Neural cell (in vitro differentiated cells): ENCODE measurements around the gene RABGGTA. TPM values are rescaled to one million over a fixed set of nuclear protein-coding genes. Genes with fewer than 3 reads are reported as not detected.
"Not testable (repeated sequence)": the region's sequence is repeated elsewhere in the genome, so short reads cannot be mapped to it uniquely, and the experiment has no call there.

ENCODE experiments used
- H2AFZ ChIP-seq: fragments of 200-600, 300-800 bp; sonication (generic), shearing (Covaris generic); 2 replicates; pipeline ENCODE4 v1.6.0; 2014; ENCODE audit warnings: low read depth, mild to moderate bottlenecking, antibody characterized with exemption, low read length, moderate library complexity
- H3F3A ChIP-seq: fragments of 200-600 bp; shearing (Covaris generic); 2 replicates; pipeline ENCODE4 v1.6.1; 2016; ENCODE audit warnings: mild to moderate bottlenecking, moderate library complexity, mixed read lengths, antibody characterized with exemption, low read length; ENCODE audit not compliant: insufficient read depth, poor library complexity, severe bottlenecking
- H3K27ac ChIP-seq: fragments of 200-600, 300-800 bp; sonication (generic), shearing (Covaris generic); 2 replicates; pipeline ENCODE4 v1.5.1; 2014; ENCODE audit warnings: mild to moderate bottlenecking, low read length, moderate library complexity
- H3K27me3 ChIP-seq: fragments of 300-800, 200-600 bp; sonication (generic), shearing (Covaris generic); 2 replicates; pipeline ENCODE4 v1.6.0; 2014; ENCODE audit warnings: mild to moderate bottlenecking, low read depth, low read length, moderate library complexity; ENCODE audit not compliant: insufficient read depth
- H3K36me3 ChIP-seq: fragments of 300-800, 200-600 bp; sonication (generic), shearing (Covaris generic); 2 replicates; pipeline ENCODE4 v1.5.1; 2014; ENCODE audit warnings: mild to moderate bottlenecking, antibody characterized with exemption, low read length, moderate library complexity; ENCODE audit not compliant: insufficient read depth
- H3K4me2 ChIP-seq: fragments of 300-800, 200-600 bp; sonication (generic), shearing (Covaris generic); 2 replicates; pipeline ENCODE4 v1.6.0; 2014; ENCODE audit warnings: mild to moderate bottlenecking, low read length
- H3K4me3 ChIP-seq: fragments of 300-800, 200-600 bp; sonication (generic), shearing (Covaris generic); 2 replicates; pipeline ENCODE4 v1.5.1; 2014; ENCODE audit warnings: mild to moderate bottlenecking, low read length, moderate library complexity
- H3K79me2 ChIP-seq: fragments of 200-600 bp; shearing (Covaris generic); replicated peaks from 2 replicates; pipeline ENCODE4 v1.6.0; 2014; ENCODE audit warnings: mild to moderate bottlenecking, low read length, moderate library complexity; ENCODE audit not compliant: insufficient read depth
- H3K9ac ChIP-seq: fragments of 300-800, 200-600 bp; sonication (generic), shearing (Covaris generic); 2 replicates; pipeline ENCODE4 v1.6.1; 2016; ENCODE audit warnings: mild to moderate bottlenecking, low read length, mixed read lengths
- H3K9me2 ChIP-seq: fragments of 200-600 bp; shearing (Covaris generic); 2 replicates; pipeline ENCODE4 v1.6.1; 2016; ENCODE audit warnings: mild to moderate bottlenecking, low read length, mixed read lengths; ENCODE audit not compliant: insufficient read depth
- H3K9me3 ChIP-seq: fragments of 200-600, 300-800 bp; sonication (generic), shearing (Covaris generic); 2 replicates; pipeline ENCODE4 v1.6.1; 2016; ENCODE audit warnings: mild to moderate bottlenecking, mixed run types, low read length, moderate library complexity, mixed read lengths
- H4K20me1 ChIP-seq: fragments of 200-600 bp; shearing (Covaris generic); 2 replicates; pipeline ENCODE4 v1.6.1; 2016; ENCODE audit warnings: mild to moderate bottlenecking, mixed run types; ENCODE audit not compliant: insufficient read depth
- EP300 ChIP-seq: fragments of 450-650 bp; conservative IDR thresholded peaks from 2 replicates; pipeline ENCODE4 v1.6.1; 2014; ENCODE audit warnings: antibody characterized with exemption, mild to moderate bottlenecking, moderate library complexity; ENCODE audit not compliant: poor library complexity, severe bottlenecking
- EZH2 ChIP-seq: fragments of 200-600, 300-800 bp; shearing (Covaris generic), sonication (generic); IDR thresholded peaks from 2 replicates; pipeline ENCODE4 v1.6.1; 2014; ENCODE audit warnings: antibody characterized with exemption, low read length, borderline replicate concordance, mild to moderate bottlenecking; ENCODE audit not compliant: insufficient read depth, poor library complexity, severe bottlenecking
- MXI1 ChIP-seq: fragments of 450-650 bp; conservative IDR thresholded peaks from 2 replicates; pipeline ENCODE4 v1.6.1; 2014; ENCODE audit warnings: antibody characterized with exemption, mild to moderate bottlenecking; ENCODE audit not compliant: poor library complexity, severe bottlenecking
- POLR2AphosphoS5 ChIP-seq: IDR thresholded peaks from 2 replicates; pipeline ENCODE4 v1.6.1; 2012
- RAD21 ChIP-seq: fragments of 450-650 bp; conservative IDR thresholded peaks from 2 replicates; pipeline ENCODE4 v1.6.1; 2014; ENCODE audit warnings: antibody characterized with exemption, mild to moderate bottlenecking, moderate library complexity
- SMC3 ChIP-seq: fragments of 450-650 bp; conservative IDR thresholded peaks from 2 replicates; pipeline ENCODE4 v1.6.1; 2014; ENCODE audit warnings: antibody characterized with exemption, mild to moderate bottlenecking, moderate library complexity; ENCODE audit not compliant: poor library complexity
- TAF1 ChIP-seq: IDR thresholded peaks from 2 replicates; pipeline ENCODE4 v1.6.1; 2012; ENCODE audit warnings: low read depth
- polyA plus RNA-seq: library from polyadenylated mRNA; depleted of rRNA; stranded (reverse); fragments of >200 nt; gene quantifications from 2 replicates; pipeline ENCODE4 v1.2.3, GENCODE V29; 2014
- TF ChIP-seq, protein P1 (sequence below): fragments of 450-650 bp; IDR thresholded peaks from 2 replicates; pipeline ENCODE4 v1.5.1; 2014; ENCODE audit warnings: antibody characterized with exemption, mild to moderate bottlenecking, moderate library complexity; ENCODE audit not compliant: poor library complexity, severe bottlenecking
- TF ChIP-seq, protein P2 (sequence below): IDR thresholded peaks from 2 replicates; pipeline ENCODE4 v1.6.1; 2012; ENCODE audit warnings: borderline replicate concordance

The RABGGTA gene
- polyA plus RNA-seq, 1 donor from 2014 or later: 33.2 TPM

DNA sequence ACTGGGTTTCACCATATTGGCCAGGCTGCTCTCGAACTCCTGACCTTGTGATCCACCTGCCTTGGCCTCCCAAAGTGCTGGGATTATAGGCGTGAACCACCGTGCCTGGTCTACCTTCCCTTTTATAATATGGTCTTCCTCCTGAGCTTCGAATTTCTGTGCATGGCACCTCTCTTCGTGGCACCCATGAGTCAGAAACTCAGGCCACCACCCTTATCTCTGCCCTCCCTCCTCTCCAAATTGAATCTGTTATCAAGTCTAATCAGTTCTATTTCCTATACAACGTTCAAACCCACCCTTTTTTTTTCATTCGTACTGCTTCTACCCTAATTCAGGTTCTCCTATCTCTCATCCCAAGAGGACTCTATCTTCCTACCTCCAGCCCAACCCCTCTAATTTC lies 24.0 kb downstream of the RABGGTA start:
- Histone ChIP-seq H3K4me3 (no peak overlapping the region), H3K27ac (no peak overlapping the region), H3K9me2 (no peaks in the 10 kb centered on the region), H3K9ac (no peak overlapping the region), H4K20me1 (no peaks in the 10 kb centered on the region), H3K9me3 (no peaks in the 10 kb centered on the region), H2AFZ (no peak overlapping the region), H3K4me2 (no peak overlapping the region), H3F3A (peaks cover 5% of the 10 kb centered on the region), H3K79me2 (no peaks in the 10 kb centered on the region), H3K27me3 (no peaks in the 10 kb centered on the region), H3K36me3 (no peaks in the 10 kb centered on the region)
- TF ChIP-seq MXI1: no peak
- no peak for TF ChIP-seq EP300
- TF ChIP-seq EZH2: no peak
- no peak for TF ChIP-seq POLR2AphosphoS5
- no peak for TF ChIP-seq RAD21
- no peak for TF ChIP-seq SMC3
- TF ChIP-seq TAF1: no peak
- TF ChIP-seq, protein P1, sequence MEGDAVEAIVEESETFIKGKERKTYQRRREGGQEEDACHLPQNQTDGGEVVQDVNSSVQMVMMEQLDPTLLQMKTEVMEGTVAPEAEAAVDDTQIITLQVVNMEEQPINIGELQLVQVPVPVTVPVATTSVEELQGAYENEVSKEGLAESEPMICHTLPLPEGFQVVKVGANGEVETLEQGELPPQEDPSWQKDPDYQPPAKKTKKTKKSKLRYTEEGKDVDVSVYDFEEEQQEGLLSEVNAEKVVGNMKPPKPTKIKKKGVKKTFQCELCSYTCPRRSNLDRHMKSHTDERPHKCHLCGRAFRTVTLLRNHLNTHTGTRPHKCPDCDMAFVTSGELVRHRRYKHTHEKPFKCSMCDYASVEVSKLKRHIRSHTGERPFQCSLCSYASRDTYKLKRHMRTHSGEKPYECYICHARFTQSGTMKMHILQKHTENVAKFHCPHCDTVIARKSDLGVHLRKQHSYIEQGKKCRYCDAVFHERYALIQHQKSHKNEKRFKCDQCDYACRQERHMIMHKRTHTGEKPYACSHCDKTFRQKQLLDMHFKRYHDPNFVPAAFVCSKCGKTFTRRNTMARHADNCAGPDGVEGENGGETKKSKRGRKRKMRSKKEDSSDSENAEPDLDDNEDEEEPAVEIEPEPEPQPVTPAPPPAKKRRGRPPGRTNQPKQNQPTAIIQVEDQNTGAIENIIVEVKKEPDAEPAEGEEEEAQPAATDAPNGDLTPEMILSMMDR: no peak
- TF ChIP-seq, protein P2, sequence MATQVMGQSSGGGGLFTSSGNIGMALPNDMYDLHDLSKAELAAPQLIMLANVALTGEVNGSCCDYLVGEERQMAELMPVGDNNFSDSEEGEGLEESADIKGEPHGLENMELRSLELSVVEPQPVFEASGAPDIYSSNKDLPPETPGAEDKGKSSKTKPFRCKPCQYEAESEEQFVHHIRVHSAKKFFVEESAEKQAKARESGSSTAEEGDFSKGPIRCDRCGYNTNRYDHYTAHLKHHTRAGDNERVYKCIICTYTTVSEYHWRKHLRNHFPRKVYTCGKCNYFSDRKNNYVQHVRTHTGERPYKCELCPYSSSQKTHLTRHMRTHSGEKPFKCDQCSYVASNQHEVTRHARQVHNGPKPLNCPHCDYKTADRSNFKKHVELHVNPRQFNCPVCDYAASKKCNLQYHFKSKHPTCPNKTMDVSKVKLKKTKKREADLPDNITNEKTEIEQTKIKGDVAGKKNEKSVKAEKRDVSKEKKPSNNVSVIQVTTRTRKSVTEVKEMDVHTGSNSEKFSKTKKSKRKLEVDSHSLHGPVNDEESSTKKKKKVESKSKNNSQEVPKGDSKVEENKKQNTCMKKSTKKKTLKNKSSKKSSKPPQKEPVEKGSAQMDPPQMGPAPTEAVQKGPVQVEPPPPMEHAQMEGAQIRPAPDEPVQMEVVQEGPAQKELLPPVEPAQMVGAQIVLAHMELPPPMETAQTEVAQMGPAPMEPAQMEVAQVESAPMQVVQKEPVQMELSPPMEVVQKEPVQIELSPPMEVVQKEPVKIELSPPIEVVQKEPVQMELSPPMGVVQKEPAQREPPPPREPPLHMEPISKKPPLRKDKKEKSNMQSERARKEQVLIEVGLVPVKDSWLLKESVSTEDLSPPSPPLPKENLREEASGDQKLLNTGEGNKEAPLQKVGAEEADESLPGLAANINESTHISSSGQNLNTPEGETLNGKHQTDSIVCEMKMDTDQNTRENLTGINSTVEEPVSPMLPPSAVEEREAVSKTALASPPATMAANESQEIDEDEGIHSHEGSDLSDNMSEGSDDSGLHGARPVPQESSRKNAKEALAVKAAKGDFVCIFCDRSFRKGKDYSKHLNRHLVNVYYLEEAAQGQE: no peak

DNA sequence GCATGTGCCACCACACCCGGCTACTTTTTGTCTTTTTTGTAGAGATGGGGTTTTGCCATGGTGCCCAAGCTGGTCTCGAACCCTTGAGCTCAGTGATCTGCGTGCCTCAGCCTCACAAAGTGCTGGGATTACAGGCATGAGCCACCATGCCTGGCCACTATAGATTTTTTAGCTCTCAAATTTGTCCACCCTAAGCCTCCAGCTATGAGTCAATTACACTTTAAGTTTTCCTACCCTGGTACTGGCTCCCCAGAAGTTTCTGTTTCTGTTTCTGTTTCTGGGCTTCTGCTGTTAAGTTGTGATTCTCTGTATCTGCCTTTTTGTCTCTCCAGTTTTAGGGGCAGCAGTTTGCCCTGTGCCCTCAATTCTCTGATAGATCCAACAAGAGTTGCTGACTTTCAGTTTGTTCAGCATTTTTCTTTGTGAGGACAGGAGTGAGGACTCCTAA lies 24.6 kb downstream of the RABGGTA start:
- Histone ChIP-seq H3K9ac (no peak overlapping the region), H3K9me2 (no peaks in the 10 kb centered on the region), H3K9me3 (no peaks in the 10 kb centered on the region), H4K20me1 (no peaks in the 10 kb centered on the region), H3F3A (peaks cover 5% of the 10 kb centered on the region), H3K27ac (no peak overlapping the region), H3K36me3 (no peaks in the 10 kb centered on the region), H2AFZ (no peak overlapping the region), H3K4me3 (no peak overlapping the region), H3K27me3 (no peaks in the 10 kb centered on the region), H3K4me2 (no peak overlapping the region), H3K79me2 (peaks cover under 1% of the 10 kb centered on the region)
- TF ChIP-seq POLR2AphosphoS5 (no peak), EP300 (no peak), RAD21 (no peak), MXI1 (no peak), EZH2 (no peak), TAF1 (no peak), SMC3 (no peak)
- TF ChIP-seq, protein P1: no peak
- TF ChIP-seq, protein P2: no peak

DNA sequence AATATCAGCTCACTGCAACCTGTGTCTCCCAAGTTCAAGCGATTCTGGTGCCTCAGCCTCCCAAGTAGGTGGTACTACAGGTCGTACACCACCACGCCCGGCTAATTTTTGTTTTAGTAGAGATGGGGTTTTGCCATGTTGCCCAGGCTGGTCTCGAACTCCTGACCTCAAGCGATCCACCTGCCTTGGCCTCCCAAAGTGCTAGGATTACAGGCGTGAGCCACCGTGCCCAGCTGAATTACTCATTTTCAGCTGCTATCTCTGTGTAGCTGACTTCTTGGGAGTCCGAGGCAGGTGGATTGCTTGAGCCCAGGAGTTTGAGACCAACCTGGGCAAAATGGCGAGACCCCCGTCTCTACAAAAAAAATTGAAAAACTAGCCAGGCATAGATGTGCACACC lies 26.0 kb downstream of the RABGGTA start:
- not testable (repeated sequence) for H3K4me2 ChIP-seq, H2AFZ ChIP-seq, H3K9me2 ChIP-seq, H4K20me1 ChIP-seq, H3K27ac ChIP-seq, H3K36me3 ChIP-seq, H3K9ac ChIP-seq, H3K27me3 ChIP-seq, H3K4me3 ChIP-seq, H3F3A ChIP-seq, H3K9me3 ChIP-seq
- peaks cover 15% of the 10 kb centered on the region for H3K79me2 ChIP-seq
